Urinary bladder (tissue), 4 donors: ENCODE data around the gene UGT1A10. TPM values are rescaled to one million over a fixed set of nuclear protein-coding genes. Genes with fewer than 3 reads are reported as not detected.

Experiments used
- DNase-seq: peaks from one replicate; pipeline ENCODE4 v3.0.0-alpha.2; 2015; ENCODE audit errors: extremely low spot score
- H3K27ac ChIP-seq: one replicate; pipeline ENCODE4 v1.5.1; 2013; ENCODE audit warnings: low read depth, mild to moderate bottlenecking, moderate library complexity
- H3K36me3 ChIP-seq: one replicate; pipeline ENCODE4 v1.6.1; 2013; ENCODE audit warnings: mild to moderate bottlenecking, moderate library complexity; ENCODE audit not compliant: insufficient read depth
- H3K4me1 ChIP-seq: one replicate; pipeline ENCODE4 v1.6.1; 2013; ENCODE audit warnings: mild to moderate bottlenecking, moderate library complexity; ENCODE audit not compliant: insufficient read depth
- H3K4me3 ChIP-seq: one replicate; pipeline ENCODE4 v1.5.1; 2013; ENCODE audit warnings: low read depth, low read length
- WGBS: extraction: QIAGEN DNeasy Blood & Tissue Kit; methylation state at CpG from one replicate; pipeline ENCODE4 v1.1.7; 2013; 5-methylcytosine and 5-hydroxymethylcytosine counted together
- polyA plus RNA-seq: library from polyadenylated mRNA; stranded (reverse); fragments of 200-250 nt; gene quantifications from one replicate; pipeline ENCODE4 v1.2.3, GENCODE V29; 2013
- total RNA-seq: library from RNA; depleted of rRNA; stranded (reverse); fragments of >200 nt; gene quantifications from one replicate; pipeline ENCODE4 v1.2.3, GENCODE V29; 2014
- donor health status: healthy with polysubstance abuse.
- donor health status: healthy.

UGT1A10 gene
- total and polyA plus RNA-seq, 2 donors: not detected

GRCh38 chr2:233671290-233672161 is 35.3 kb downstream of the UGT1A10 start, which contains the start of gene UGT1A9:
TSS of gene UGT1A9 (plus strand) at chr2:233671898. CDS start at chr2:233671935, 37 bp downstream.
- no peak for DNase-seq
- no peaks in the 10 kb centered on the region for H3K36me3 ChIP-seq
- no peak within 1 kb of the TSS for H3K27ac ChIP-seq
- no peaks in the 10 kb centered on the region for H3K4me1 ChIP-seq
- WGBS: 82% methylated on average over 5 of the region's 5 CpGs
- no peak within 1 kb of the TSS for H3K4me3 ChIP-seq

DNA sequence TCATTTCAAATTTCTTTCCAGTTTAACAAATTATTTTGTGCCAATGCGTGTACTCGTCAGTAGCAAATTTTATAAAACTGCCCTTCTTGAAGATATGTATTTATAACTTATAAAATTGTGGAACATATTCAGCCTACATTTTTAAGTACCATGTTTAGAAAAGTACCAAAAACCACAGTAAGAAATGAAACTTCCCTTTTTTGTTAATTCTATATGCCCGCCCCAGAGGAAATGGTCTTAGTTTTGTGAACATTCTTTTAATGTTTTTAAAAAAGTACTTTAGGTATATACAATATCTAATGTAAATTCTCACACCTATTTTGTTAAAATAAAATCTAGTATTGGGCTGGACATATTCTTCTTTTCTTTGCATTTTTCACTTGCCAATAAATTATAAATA is 36.6 kb downstream of the UGT1A10 start:
- no peak for DNase-seq
- Histone ChIP-seq H3K27ac (no peak overlapping the region), H3K4me3 (no peak overlapping the region), H3K36me3 (no peaks in the 10 kb centered on the region), H3K4me1 (no peaks in the 10 kb centered on the region)
- 89% methylated on average over 3 of the region's 3 CpGs for WGBS

GRCh38 chr2:233673896-233674295 is 37.6 kb downstream of the UGT1A10 start:
- H3K36me3 ChIP-seq: no peaks in the 10 kb centered on the region
- H3K4me3 ChIP-seq: no peak overlapping the region
- DNase-seq: no peak
- H3K27ac ChIP-seq: no peak overlapping the region
- no peaks in the 10 kb centered on the region for H3K4me1 ChIP-seq

GRCh38 chr2:233674314-233674713 is 38.1 kb downstream of the UGT1A10 start:
- DNase-seq: no peak
- no peaks in the 10 kb centered on the region for H3K36me3 ChIP-seq
- H3K4me1 ChIP-seq: no peaks in the 10 kb centered on the region
- no peak overlapping the region for H3K4me3 ChIP-seq
- H3K27ac ChIP-seq: no peak overlapping the region
- WGBS: 39% methylated on average over 1 of the region's 1 CpG

- Histone ChIP-seq H3K4me3 (no peak overlapping the region), H3K36me3 (no peaks in the 10 kb centered on the region), H3K27ac (no peak overlapping the region), H3K4me1 (no peaks in the 10 kb centered on the region)
- WGBS: 24% methylated on average over 4 of the region's 4 CpGs
- no peak for DNase-seq
Measured at GRCh38 chr2:233674995-233675394, 38.7 kb downstream of the UGT1A10 start.

DNA sequence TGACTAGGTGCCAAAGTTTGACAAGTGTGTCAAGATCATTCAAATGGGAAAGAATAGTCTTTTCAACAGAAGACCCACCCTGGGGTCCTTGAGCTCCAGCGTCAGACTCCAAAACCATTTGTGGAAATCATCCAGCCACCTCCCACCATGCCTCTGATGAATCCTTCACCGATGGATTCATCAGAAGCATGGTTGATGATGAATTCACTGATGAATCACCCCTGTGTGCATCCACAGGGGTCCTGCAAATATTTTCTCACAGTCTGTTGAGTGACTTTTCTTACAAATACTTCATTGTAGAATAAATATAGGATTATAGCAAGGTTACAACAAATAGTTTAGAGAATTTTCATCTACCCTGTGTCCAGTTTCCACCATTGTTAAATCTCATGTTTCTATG is 39.8 kb downstream of the UGT1A10 start:
- no peaks in the 10 kb centered on the region for H3K36me3 ChIP-seq
- WGBS: 84% methylated on average over 2 of the region's 2 CpGs
- H3K4me3 ChIP-seq: no peak overlapping the region

DNA sequence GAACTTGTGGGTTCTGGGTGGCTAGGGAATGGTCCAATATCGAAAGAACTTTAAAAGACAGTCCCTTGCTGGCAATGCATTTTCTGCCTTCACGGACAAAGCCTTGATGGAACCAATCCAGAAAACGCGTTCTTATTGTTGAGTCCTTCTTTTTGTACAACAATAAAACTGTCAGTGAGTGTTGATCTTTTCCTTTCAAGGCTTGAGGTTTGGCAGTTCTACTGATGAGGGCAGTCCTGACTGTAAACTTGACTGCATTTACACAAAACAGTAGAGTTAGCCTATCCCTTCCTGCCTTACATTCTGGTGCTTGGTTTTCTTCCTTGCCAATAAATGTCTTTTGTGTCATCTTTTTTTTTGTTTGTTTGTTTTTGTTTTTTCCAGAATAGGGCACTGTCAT is 42.9 kb downstream of the UGT1A10 start:
- DNase-seq: no peak
- H3K27ac ChIP-seq: no peak overlapping the region
- no peak overlapping the region for H3K4me3 ChIP-seq
- no peaks in the 10 kb centered on the region for H3K4me1 ChIP-seq
- WGBS: 44% methylated on average over 4 of the region's 4 CpGs
- no peaks in the 10 kb centered on the region for H3K36me3 ChIP-seq

More for the DNA sequence above, 39.8 kb downstream of the UGT1A10 start:
- Histone ChIP-seq H3K27ac (no peak overlapping the region), H3K4me1 (no peaks in the 10 kb centered on the region)
- DNase-seq: no peak

- no peaks in the 10 kb centered on the region for H3K4me1 ChIP-seq
- no peak overlapping the region for H3K27ac ChIP-seq
- no peak overlapping the region for H3K4me3 ChIP-seq
- DNase-seq: no peak
- 81% methylated on average over 4 of the region's 4 CpGs for WGBS
- no peaks in the 10 kb centered on the region for H3K36me3 ChIP-seq
Measured at GRCh38 chr2:233680361-233681045, 44.3 kb downstream of the UGT1A10 start.

DNA sequence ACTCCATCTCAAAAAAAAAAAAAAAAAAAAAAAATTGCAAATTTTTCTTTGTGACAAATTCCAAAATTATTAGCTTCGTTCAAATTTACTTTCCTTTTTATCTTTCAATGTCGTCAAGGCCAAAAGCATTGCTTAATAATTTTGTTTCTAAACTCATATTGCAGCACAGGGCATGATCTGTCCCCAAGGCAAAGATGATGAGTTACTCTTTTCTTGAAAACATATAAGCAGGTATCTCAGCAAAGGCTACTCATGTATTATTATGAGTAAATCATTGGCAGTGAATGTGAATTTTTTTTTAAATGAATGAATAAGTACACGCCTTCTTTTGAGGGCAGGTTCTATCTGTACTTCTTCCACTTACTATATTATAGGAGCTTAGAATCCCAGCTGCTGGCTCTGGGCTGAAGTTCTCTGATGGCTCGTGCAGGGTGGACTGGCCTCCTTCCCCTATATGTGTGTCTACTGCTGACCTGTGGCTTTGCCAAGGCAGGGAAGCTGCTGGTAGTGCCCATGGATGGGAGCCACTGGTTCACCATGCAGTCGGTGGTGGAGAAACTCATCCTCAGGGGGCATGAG is 45.4 kb downstream of the UGT1A10 start, which contains the start of gene UGT1A7:
UGT1A7 (plus strand) TSS at position 381 of the 579 bp plus-strand sequence; CDS start at position 418, 37 bp downstream.
- no peak within 1 kb of the TSS for H3K4me3 ChIP-seq
- no peak within 1 kb of the TSS for H3K27ac ChIP-seq
- no peaks in the 10 kb centered on the region for H3K4me1 ChIP-seq
- DNase-seq: no peak
- WGBS: 79% methylated on average over 5 of the region's 5 CpGs
- no peaks in the 10 kb centered on the region for H3K36me3 ChIP-seq

DNA sequence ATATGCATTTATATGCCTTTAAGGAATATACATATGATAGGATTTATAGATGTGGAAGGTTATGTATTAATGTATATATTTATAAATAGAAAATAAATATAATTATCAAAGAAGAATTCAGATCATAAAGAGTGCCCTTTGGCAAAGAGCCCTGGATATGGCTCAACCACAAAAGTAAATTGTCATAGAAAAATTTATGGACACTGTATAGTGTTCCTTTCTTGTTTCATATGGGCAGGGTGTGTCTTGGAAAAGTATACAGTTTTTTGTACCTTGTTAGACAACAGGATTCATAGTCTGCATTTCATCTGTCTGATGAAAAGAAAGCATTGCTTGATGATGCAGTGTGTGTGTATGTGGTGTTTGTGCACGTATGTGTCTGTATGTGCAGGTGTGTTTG is 48.4 kb downstream of the UGT1A10 start:
- Histone ChIP-seq H3K4me1 (no peaks in the 10 kb centered on the region), H3K27ac (no peak overlapping the region), H3K4me3 (no peak overlapping the region), H3K36me3 (no peaks in the 10 kb centered on the region)
- no peak for DNase-seq
- WGBS: 68% methylated on average over 1 of the region's 1 CpG

- 81% methylated on average over 5 of the region's 5 CpGs for WGBS
- DNase-seq: no peak
- H3K36me3 ChIP-seq: no peaks in the 10 kb centered on the region
- no peak overlapping the region for H3K4me3 ChIP-seq
- no peak overlapping the region for H3K27ac ChIP-seq
- no peaks in the 10 kb centered on the region for H3K4me1 ChIP-seq
Measured at GRCh38 chr2:233686928-233687327, 50.7 kb downstream of the UGT1A10 start.

DNA sequence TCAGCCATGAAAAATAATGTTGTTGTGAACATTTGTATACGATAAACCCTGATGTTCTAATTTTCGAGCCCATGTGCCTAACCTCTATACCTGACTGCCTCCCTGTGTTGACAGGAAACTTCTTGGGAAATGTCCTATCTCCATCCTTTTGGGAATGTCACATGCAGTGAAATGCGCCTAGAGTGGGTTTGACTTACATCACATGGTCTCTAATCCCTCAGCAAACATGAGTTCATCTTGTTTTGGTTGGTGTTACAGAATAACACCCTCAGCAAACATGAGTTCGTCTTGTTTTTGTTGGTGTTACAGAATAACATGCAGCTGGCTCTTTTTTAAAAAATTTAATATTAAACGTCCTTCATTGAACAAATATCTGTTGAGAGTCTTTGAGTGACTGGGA is 52.1 kb downstream of the UGT1A10 start:
- H3K36me3 ChIP-seq: no peaks in the 10 kb centered on the region
- no peak for DNase-seq
- no peak overlapping the region for H3K4me3 ChIP-seq
- no peak overlapping the region for H3K27ac ChIP-seq
- H3K4me1 ChIP-seq: no peaks in the 10 kb centered on the region
- 82% methylated on average over 5 of the region's 5 CpGs for WGBS

GRCh38 chr2:233689031-233689430 is 52.8 kb downstream of the UGT1A10 start:
- Histone ChIP-seq H3K27ac (no peak overlapping the region), H3K4me1 (no peaks in the 10 kb centered on the region), H3K4me3 (no peak overlapping the region), H3K36me3 (no peaks in the 10 kb centered on the region)
- no peak for DNase-seq

DNA sequence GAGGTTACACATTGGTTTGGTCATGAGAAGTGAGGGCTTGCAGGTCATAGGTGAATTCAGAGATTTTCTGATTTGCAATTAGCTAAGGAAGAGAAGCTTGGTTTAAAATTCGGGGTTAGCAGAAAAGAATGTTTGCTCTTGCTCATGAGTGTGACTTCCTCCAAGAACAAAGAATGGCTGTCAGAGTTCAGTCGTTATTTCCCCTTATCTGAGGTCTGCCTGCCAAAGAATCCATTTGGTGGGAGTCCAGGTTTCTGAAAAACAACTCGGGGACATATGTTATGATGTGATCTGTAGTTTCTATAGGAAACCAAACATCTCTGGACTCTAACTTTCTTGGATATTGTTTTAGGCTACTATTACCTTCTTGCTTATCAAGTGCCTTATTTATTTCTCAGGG is 53.3 kb downstream of the UGT1A10 start:
- Histone ChIP-seq H3K4me1 (no peaks in the 10 kb centered on the region), H3K36me3 (no peaks in the 10 kb centered on the region), H3K4me3 (no peak overlapping the region), H3K27ac (no peak overlapping the region)
- no peak for DNase-seq
- WGBS: 6% methylated on average over 3 of the region's 3 CpGs
